A549 (cell line): ENCODE results near the gene RELT. TPM values are rescaled to one million over a fixed set of nuclear protein-coding genes. Genes with fewer than 3 reads are reported as not detected.

Experiments
- ATAC-seq, 2 experiments: fragments of 200-7000 bp in 1 of 2; fragments of >200 bp in 1 of 2; cut with Nextera tagmentation in 1 of 2; cut with Tn5 transposase in 1 of 2; 3 replicates each; pipeline versions ENCODE4 v1.8.0 to v1.9.1; 2018 to 2020; ENCODE audit warnings: mild to moderate bottlenecking in 1 of 2, moderate library complexity in 1 of 2
- CTCF ChIA-PET: fragments of 300-600 bp; sonication (Branson Sonifier 250); formaldehyde crosslinking; extraction: SDS; loops from one replicate; lab custom pipeline; 2021; ENCODE audit warnings: antibody characterized with exemption, inconsistent platforms; lab: Yijun Ruan, JAX
- POLR2A ChIA-PET: fragments of 350-600 bp; formaldehyde crosslinking; extraction: SDS; loops from one replicate; lab custom pipeline; 2021; ENCODE audit warnings: antibody characterized with exemption, inconsistent platforms; lab: Yijun Ruan, JAX
- DNase-seq, 2 experiments: peaks; one replicate each; pipeline versions ENCODE4 v3.0.0 to v3.0.0-alpha.2; 2011 to 2016; ENCODE audit warnings: low read depth in 1 of 2, low spot score in 1 of 2
- FAIRE-seq: peaks from 2 replicates; lab custom pipeline; 2011; peaks lifted over from hg19 to GRCh38; lab: Jason Lieb, UNC
- H3K27ac ChIP-seq, 2 experiments: fragments of >200 bp; sonication (Bioruptor Twin); formaldehyde crosslinking; 3 replicates each; pipeline ENCODE4 v1.5.1; 2016 to 2017
- H3K4me1 ChIP-seq: fragments of >200 bp; sonication (Bioruptor Twin); formaldehyde crosslinking; 3 replicates; pipeline ENCODE4 v1.6.1; 2016
- H3K4me2 ChIP-seq: fragments of >200 bp; sonication (Bioruptor Twin); formaldehyde crosslinking; 3 replicates; pipeline ENCODE4 v1.6.1; 2016
- H3K4me3 ChIP-seq: fragments of >200 bp; sonication (Bioruptor Twin); formaldehyde crosslinking; 3 replicates; pipeline ENCODE4 v1.5.1; 2016
- H3K9me3 ChIP-seq: fragments of >200 bp; sonication (Bioruptor Twin); formaldehyde crosslinking; 3 replicates; pipeline ENCODE4 v1.6.1; 2016
- ATOH8 ChIP-seq: fragments of 250-450 bp; sonication (Bioruptor Pico); IDR thresholded peaks from 2 replicates; pipeline ENCODE4 v1.5.0; 2020; ENCODE audit warnings: low read depth, mild to moderate bottlenecking, moderate library complexity
- CBX2 ChIP-seq: fragments of 200-600 bp; sonication (generic); IDR thresholded peaks from 2 replicates; pipeline ENCODE4 v1.6.1; 2016; ENCODE audit warnings: low read depth, mild to moderate bottlenecking, borderline replicate concordance
- CTCF ChIP-seq: fragments of >200 bp; sonication (Bioruptor Twin); formaldehyde crosslinking; IDR thresholded peaks from 3 replicates; pipeline ENCODE4 v1.5.1; 2016
- ESRRA ChIP-seq: fragments of 150-350 bp; IDR thresholded peaks from 2 replicates; pipeline ENCODE4 v1.6.1; 2014; ENCODE audit warnings: mild to moderate bottlenecking, low read length, borderline replicate concordance
- FOSL2 ChIP-seq, 2 experiments: fragments of 450-650 bp in 1 of 2; fragments of >200 bp in 1 of 2; sonication (Bioruptor Twin) in 1 of 2; formaldehyde crosslinking; IDR thresholded peaks; 2 replicates each; pipeline versions ENCODE4 v1.5.0 to v1.6.1; 2016 to 2020; ENCODE audit warnings: mild to moderate bottlenecking in 1 of 2, moderate library complexity in 1 of 2
- FOXS1 ChIP-seq: fragments of 250-450 bp; sonication (Bioruptor Pico); IDR thresholded peaks from 2 replicates; pipeline ENCODE4 v1.5.0; 2020; ENCODE audit warnings: mild to moderate bottlenecking, moderate library complexity
- GATA3 ChIP-seq: IDR thresholded peaks from 2 replicates; pipeline ENCODE4 v1.6.1; 2012; ENCODE audit warnings: borderline replicate concordance
- JUNB ChIP-seq: fragments of >200 bp; sonication (Bioruptor Twin); formaldehyde crosslinking; IDR thresholded peaks from 2 replicates; pipeline ENCODE4 v1.6.1; 2016
- MAZ ChIP-seq: fragments of 150-350 bp; IDR thresholded peaks from 2 replicates; pipeline ENCODE4 v1.6.1; 2014; ENCODE audit warnings: antibody characterized with exemption, low read depth, low read length, borderline replicate concordance
- NFE2L2 ChIP-seq: fragments of 150-350 bp; conservative IDR thresholded peaks from 2 replicates; pipeline ENCODE4 v1.6.1; 2014; ENCODE audit warnings: low read length
- NPAS2 ChIP-seq: fragments of 250-450 bp; sonication (Bioruptor Pico); IDR thresholded peaks from 2 replicates; pipeline ENCODE4 v1.8.0; 2022; ENCODE audit warnings: mild to moderate bottlenecking, moderate library complexity, borderline replicate concordance
- POLR2AphosphoS2 ChIP-seq: conservative IDR thresholded peaks from 2 replicates; pipeline ENCODE4 v1.6.1; 2012; ENCODE audit warnings: low read length, improper control_type of control experiment, inconsistent platforms
- RARB ChIP-seq: fragments of 250-450 bp; sonication (Bioruptor Pico); IDR thresholded peaks from 2 replicates; pipeline ENCODE4 v1.8.0; 2021; ENCODE audit warnings: mild to moderate bottlenecking, moderate library complexity
- RCOR1 ChIP-seq: fragments of 150-350 bp; IDR thresholded peaks from 2 replicates; pipeline ENCODE4 v1.6.1; 2014; ENCODE audit warnings: antibody characterized with exemption, low read length, low read depth
- USF2 ChIP-seq: fragments of 450-650 bp; IDR thresholded peaks from 2 replicates; pipeline ENCODE4 v1.6.1; 2014; ENCODE audit warnings: antibody characterized with exemption
- ZNF302 ChIP-seq: fragments of 250-450 bp; sonication (Bioruptor Pico); IDR thresholded peaks from 2 replicates; pipeline ENCODE4 v1.9.0; 2021; ENCODE audit warnings: inconsistent platforms, mild to moderate bottlenecking, moderate library complexity
- WGBS: methylation state at CpG from one replicate; pipeline ENCODE4 v1.1.6; 2017; ENCODE audit errors: missing lambda C conversion rate; 5-methylcytosine and 5-hydroxymethylcytosine counted together
- polyA plus RNA-seq, 4 experiments: library from polyadenylated mRNA; depleted of rRNA in 3 of 4; stranded (reverse); fragments of >200 nt; fragmentation: RNase III in 1 of 4; extraction: RNeasy Plus Mini Kit Qiagen cat#74134 plus additional on column Dnase treatment in 1 of 4; gene quantifications; 2 replicates in 3 of 4; 3 replicates in 1 of 4; pipeline ENCODE4 v1.2.3, GENCODE V29; 2011 to 2017
- TF ChIP-seq, protein P1 (sequence below): fragments of >200 bp; sonication (Bioruptor Twin); formaldehyde crosslinking; IDR thresholded peaks from 3 replicates; pipeline ENCODE4 v1.6.1; 2016
- TF ChIP-seq, protein P2 (sequence below): IDR thresholded peaks from 2 replicates; pipeline ENCODE4 v1.6.1; 2012; ENCODE audit warnings: low read depth, borderline replicate concordance
- TF ChIP-seq, protein P3 (sequence below): fragments of 250-450 bp; sonication (Bioruptor Pico); IDR thresholded peaks from 2 replicates; pipeline ENCODE4 v1.5.0; 2021; ENCODE audit warnings: mild to moderate bottlenecking, moderate library complexity, borderline replicate concordance

RELT gene
- polyA plus RNA-seq, 2 of the 4 experiments (the other 2 are of a cell fraction), result 2.9 to 5.2 TPM

GRCh38 chr11:73333640-73334383 is 42.4 kb upstream of the RELT start:
- FAIRE-seq (no peak), DNase-seq (no peak), ATAC-seq (peak; percentile 1; a peak in 3 of 6 replicates)
- 86% methylated on average over 3 of the region's 4 CpGs for WGBS
- Histone ChIP-seq H3K4me3 (no peak overlapping the region), H3K4me2 (peak overlapping the region; percentile 64), H3K27ac (peak overlapping the region; percentile 62 to 80), H3K4me1 (peaks cover 38% of the 10 kb centered on the region), H3K9me3 (no peaks in the 10 kb centered on the region)
- CTCF ChIA-PET, result interaction anchor here (0.7 to 10.6 kb wide), 9 partner anchors 14 to 612 kb away, joined by 3 to 527 read pairs (median 8); partner anchors contain the start of gene ARHGEF17
- TF ChIP-seq NPAS2 (CRISPR knock-in tag) (no peak), MAZ (no peak), NFE2L2 (no peak), RCOR1 (no peak), ESRRA (no peak), JUNB (no peak), CBX2 (no peak), USF2 (no peak), GATA3 (no peak), ATOH8 (CRISPR knock-in tag) (no peak), CTCF (no peak), RARB (CRISPR knock-in tag) (no peak), POLR2AphosphoS2 (no peak), ZNF302 (CRISPR knock-in tag) (no peak), FOXS1 (CRISPR knock-in tag) (no peak), FOSL2 (IDR thresholded peaks at IDR 0.05) (no peak), FOSL2 (CRISPR knock-in tag; IDR thresholded peaks at IDR 0.05) (no peak)
- TF ChIP-seq, protein P1, sequence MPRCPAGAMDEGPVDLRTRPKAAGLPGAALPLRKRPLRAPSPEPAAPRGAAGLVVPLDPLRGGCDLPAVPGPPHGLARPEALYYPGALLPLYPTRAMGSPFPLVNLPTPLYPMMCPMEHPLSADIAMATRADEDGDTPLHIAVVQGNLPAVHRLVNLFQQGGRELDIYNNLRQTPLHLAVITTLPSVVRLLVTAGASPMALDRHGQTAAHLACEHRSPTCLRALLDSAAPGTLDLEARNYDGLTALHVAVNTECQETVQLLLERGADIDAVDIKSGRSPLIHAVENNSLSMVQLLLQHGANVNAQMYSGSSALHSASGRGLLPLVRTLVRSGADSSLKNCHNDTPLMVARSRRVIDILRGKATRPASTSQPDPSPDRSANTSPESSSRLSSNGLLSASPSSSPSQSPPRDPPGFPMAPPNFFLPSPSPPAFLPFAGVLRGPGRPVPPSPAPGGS, result no peak
- TF ChIP-seq, protein P2, sequence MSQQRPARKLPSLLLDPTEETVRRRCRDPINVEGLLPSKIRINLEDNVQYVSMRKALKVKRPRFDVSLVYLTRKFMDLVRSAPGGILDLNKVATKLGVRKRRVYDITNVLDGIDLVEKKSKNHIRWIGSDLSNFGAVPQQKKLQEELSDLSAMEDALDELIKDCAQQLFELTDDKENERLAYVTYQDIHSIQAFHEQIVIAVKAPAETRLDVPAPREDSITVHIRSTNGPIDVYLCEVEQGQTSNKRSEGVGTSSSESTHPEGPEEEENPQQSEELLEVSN, result no peak
- TF ChIP-seq, protein P3, sequence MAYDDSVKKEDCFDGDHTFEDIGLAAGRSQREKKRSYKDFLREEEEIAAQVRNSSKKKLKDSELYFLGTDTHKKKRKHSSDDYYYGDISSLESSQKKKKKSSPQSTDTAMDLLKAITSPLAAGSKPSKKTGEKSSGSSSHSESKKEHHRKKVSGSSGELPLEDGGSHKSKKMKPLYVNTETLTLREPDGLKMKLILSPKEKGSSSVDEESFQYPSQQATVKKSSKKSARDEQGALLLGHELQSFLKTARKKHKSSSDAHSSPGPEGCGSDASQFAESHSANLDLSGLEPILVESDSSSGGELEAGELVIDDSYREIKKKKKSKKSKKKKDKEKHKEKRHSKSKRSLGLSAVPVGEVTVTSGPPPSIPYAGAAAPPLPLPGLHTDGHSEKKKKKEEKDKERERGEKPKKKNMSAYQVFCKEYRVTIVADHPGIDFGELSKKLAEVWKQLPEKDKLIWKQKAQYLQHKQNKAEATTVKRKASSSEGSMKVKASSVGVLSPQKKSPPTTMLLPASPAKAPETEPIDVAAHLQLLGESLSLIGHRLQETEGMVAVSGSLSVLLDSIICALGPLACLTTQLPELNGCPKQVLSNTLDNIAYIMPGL (CRISPR knock-in tag), result no peak
- POLR2A ChIA-PET, result interaction anchor here (2.8 kb wide), 1 partner anchor 26 kb away, joined by 39 read pairs; the partner anchor contains the start of gene ARHGEF17
